ENCODE data around the gene IFT57. TPM values are rescaled to one million over a fixed set of nuclear protein-coding genes. Genes with fewer than 3 reads are reported as not detected.

IFT57 gene
- total RNA-seq, 1 donor, result 47.6 TPM

DNA sequence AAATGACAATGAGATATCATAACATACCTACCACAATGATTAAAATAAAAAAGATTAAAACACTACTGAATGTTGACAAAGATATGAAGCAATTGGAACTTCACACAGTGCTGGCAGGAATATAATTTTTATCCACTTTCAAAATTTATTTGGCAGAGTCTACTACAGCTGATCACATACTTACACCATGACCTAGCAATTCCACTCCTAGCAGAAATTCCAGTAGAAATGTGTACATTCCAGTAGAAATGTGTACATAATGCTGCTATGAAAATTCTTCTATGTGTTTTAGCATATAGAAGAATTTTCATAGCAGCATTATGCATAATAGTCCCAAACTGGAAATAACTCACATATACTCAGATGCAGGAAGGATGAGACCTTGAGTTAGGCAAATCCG, 43.5 kb downstream of the IFT57 start:
- TF ChIP-seq, protein P1, sequence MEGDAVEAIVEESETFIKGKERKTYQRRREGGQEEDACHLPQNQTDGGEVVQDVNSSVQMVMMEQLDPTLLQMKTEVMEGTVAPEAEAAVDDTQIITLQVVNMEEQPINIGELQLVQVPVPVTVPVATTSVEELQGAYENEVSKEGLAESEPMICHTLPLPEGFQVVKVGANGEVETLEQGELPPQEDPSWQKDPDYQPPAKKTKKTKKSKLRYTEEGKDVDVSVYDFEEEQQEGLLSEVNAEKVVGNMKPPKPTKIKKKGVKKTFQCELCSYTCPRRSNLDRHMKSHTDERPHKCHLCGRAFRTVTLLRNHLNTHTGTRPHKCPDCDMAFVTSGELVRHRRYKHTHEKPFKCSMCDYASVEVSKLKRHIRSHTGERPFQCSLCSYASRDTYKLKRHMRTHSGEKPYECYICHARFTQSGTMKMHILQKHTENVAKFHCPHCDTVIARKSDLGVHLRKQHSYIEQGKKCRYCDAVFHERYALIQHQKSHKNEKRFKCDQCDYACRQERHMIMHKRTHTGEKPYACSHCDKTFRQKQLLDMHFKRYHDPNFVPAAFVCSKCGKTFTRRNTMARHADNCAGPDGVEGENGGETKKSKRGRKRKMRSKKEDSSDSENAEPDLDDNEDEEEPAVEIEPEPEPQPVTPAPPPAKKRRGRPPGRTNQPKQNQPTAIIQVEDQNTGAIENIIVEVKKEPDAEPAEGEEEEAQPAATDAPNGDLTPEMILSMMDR (IDR thresholded peaks at IDR 0.05; ENCODE audit: insufficient read depth, low read length), result no peak
- DNase-seq (ENCODE audit: low read depth), result peak; percentile 73
- H3K4me3 ChIP-seq (ENCODE audit: low read depth, low read length), result no peak overlapping the region

GRCh38 chr3:108177536-108177935, 44.7 kb downstream of the IFT57 start:
- TF ChIP-seq, protein P1 (IDR thresholded peaks at IDR 0.05; ENCODE audit: insufficient read depth, low read length), result no peak

DNA sequence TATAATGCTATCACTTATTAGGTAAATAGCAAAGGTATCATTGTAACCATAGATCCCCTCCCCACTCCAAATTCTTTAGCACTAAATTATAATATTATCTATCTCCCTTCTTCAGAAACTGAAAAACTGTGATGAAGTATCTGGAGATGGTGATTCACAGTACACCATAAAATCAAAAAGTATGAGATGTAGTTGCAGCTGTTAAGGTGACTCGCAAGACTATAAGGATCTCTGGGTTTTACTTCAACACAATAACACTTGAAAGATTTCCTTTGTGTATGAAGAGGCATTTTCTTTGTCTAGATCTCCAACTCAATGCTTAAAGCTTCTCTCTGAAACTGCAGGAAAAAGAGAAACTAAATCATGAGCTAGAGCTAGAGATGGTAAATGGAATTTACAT, 46.9 kb downstream of the IFT57 start:
- DNase-seq (ENCODE audit: low read depth), result peak; percentile 29
- no peak overlapping the region for H3K4me3 ChIP-seq (ENCODE audit: low read depth, low read length)
- TF ChIP-seq, protein P1 (IDR thresholded peaks at IDR 0.05; ENCODE audit: insufficient read depth, low read length), result no peak

More at GRCh38 chr3:108177536-108177935, 44.7 kb downstream of the IFT57 start:
- DNase-seq (ENCODE audit: low read depth), result no peak
- H3K4me3 ChIP-seq (ENCODE audit: low read depth, low read length), result no peak overlapping the region

GRCh38 chr3:108171106-108171505, 51.1 kb downstream of the IFT57 start:
- DNase-seq (ENCODE audit: low read depth), result no peak
- TF ChIP-seq, protein P1 (IDR thresholded peaks at IDR 0.05; ENCODE audit: insufficient read depth, low read length), result no peak

DNA sequence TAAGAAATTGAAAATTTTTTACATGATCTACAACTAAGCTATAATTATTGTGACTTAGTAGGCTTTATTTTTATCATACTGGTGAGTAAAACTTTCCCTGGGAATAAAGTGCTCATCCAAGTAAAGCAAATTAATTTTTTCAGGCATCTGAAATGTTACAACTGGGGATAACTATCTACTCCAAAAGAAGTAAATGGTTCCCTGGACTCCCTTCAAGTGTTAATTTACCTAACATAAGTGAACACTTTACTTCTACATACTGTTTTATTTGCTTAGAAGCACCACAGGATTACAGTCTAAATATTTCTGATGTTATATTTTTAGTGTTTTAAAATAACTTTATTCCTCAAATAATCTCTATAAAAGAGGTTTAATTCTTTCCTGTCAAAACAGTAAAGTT, 57.8 kb downstream of the IFT57 start:
- no peak for DNase-seq (ENCODE audit: low read depth)
- TF ChIP-seq, protein P1 (IDR thresholded peaks at IDR 0.05; ENCODE audit: insufficient read depth, low read length), result no peak
- no peak overlapping the region for H3K4me3 ChIP-seq (ENCODE audit: low read depth, low read length)

More at GRCh38 chr3:108171106-108171505, 51.1 kb downstream of the IFT57 start:
- H3K4me3 ChIP-seq (ENCODE audit: low read depth, low read length), result no peak overlapping the region

DNA sequence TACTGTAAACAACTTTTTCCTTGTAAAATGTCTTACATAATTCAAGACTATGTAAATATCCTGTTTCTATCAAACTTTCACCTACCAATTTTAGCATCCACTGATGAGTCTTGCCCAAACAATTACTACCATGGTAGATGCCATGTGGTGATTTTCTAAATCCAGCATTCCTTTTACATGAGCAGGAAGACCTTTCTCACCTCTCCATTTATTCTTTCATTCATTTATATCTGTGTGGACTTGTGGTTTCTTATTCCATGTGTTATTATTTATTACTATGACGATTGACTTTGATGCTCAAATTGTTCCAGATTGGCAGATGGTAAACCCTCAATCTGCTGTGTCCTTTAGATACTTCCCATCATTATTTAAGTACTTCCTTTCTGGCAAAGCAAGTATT, 62.4 kb downstream of the IFT57 start:
- TF ChIP-seq, protein P1 (IDR thresholded peaks at IDR 0.05; ENCODE audit: insufficient read depth, low read length), result no peak
- H3K4me3 ChIP-seq (ENCODE audit: low read depth, low read length), result no peak overlapping the region
- peak; percentile 41 for DNase-seq (ENCODE audit: low read depth)

GRCh38 chr3:108159105-108159504, 63.1 kb downstream of the IFT57 start:
- no peak overlapping the region for H3K4me3 ChIP-seq (ENCODE audit: low read depth, low read length)
- TF ChIP-seq, protein P1 (IDR thresholded peaks at IDR 0.05; ENCODE audit: insufficient read depth, low read length), result no peak
- peak; percentile 40 for DNase-seq (ENCODE audit: low read depth)

Data from fibroblast of the aortic adventitia (primary cell).